ENCODE data around the gene RPAP3.

DNA sequence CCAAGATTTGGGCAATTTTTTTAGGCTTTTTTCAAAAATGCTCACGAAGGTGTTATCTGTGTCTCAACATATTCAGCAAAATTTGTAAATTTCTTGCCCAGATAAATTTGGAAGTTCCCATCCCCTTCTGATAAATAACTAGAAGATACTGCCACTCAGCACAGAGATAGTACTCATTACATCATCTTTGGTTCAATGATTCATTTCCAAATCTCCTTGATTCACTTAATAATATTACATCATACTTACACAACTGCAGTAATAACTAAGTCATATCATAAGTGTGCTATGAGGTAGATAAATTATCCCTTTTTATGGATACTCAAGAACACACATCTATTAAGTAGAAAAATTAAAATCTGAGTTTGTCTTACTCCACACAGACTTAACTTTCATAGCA is 89.4 kb downstream of the RPAP3 start:
- TF ChIP-seq, protein P1, sequence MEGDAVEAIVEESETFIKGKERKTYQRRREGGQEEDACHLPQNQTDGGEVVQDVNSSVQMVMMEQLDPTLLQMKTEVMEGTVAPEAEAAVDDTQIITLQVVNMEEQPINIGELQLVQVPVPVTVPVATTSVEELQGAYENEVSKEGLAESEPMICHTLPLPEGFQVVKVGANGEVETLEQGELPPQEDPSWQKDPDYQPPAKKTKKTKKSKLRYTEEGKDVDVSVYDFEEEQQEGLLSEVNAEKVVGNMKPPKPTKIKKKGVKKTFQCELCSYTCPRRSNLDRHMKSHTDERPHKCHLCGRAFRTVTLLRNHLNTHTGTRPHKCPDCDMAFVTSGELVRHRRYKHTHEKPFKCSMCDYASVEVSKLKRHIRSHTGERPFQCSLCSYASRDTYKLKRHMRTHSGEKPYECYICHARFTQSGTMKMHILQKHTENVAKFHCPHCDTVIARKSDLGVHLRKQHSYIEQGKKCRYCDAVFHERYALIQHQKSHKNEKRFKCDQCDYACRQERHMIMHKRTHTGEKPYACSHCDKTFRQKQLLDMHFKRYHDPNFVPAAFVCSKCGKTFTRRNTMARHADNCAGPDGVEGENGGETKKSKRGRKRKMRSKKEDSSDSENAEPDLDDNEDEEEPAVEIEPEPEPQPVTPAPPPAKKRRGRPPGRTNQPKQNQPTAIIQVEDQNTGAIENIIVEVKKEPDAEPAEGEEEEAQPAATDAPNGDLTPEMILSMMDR (conservative IDR thresholded peaks at IDR 0.05; ENCODE audit: low read length): no peak
- TF ChIP-seq EZH2phosphoT487 (IDR thresholded peaks at IDR 0.05; ENCODE audit: borderline replicate concordance): no peak
